SJSA1 (cell line): ENCODE measurements around the gene TMEM255B. TPM values are rescaled to one million over a fixed set of nuclear protein-coding genes. Genes with fewer than 3 reads are reported as not detected.

Experiments used
- DNase-seq, 2 experiments: peaks; one replicate each; pipeline ENCODE4 v3.0.0-alpha.2; 2015 to 2020; ENCODE audit warnings: low spot score in 2 of 2, low read depth in 1 of 2
- H3K27ac ChIP-seq: fragments of 250-450 bp; sonication (Bioruptor Pico); 2 replicates; pipeline ENCODE4 v1.5.1; 2020; ENCODE audit warnings: mild to moderate bottlenecking, moderate library complexity
- H3K27me3 ChIP-seq: fragments of 250-450 bp; sonication (Bioruptor Pico); replicated peaks from 2 replicates; pipeline ENCODE4 v1.5.1; 2020; ENCODE audit warnings: mild to moderate bottlenecking, moderate library complexity
- H3K36me3 ChIP-seq: fragments of 250-450 bp; sonication (Bioruptor Pico); 2 replicates; pipeline ENCODE4 v1.5.1; 2020; ENCODE audit warnings: mild to moderate bottlenecking
- H3K4me1 ChIP-seq: fragments of 250-450 bp; sonication (Bioruptor Pico); replicated peaks from 2 replicates; pipeline ENCODE4 v1.6.1; 2021; ENCODE audit warnings: mild to moderate bottlenecking
- H3K4me3 ChIP-seq: fragments of 250-450 bp; sonication (Bioruptor Pico); 2 replicates; pipeline ENCODE4 v1.5.1; 2020; ENCODE audit warnings: mild to moderate bottlenecking
- H3K9me3 ChIP-seq: fragments of 250-450 bp; sonication (Bioruptor Pico); replicated peaks from 2 replicates; pipeline ENCODE4 v1.5.1; 2020; ENCODE audit warnings: mild to moderate bottlenecking
- total RNA-seq: library from RNA; depleted of rRNA; stranded (reverse); fragments of >200 nt; shearing (Covaris generic); gene quantifications from 2 replicates; pipeline ENCODE4 v1.2.3, GENCODE V29; 2014

Gene TMEM255B
- total RNA-seq, 1 experiment from 2014 or later: 1.8 TPM

DNA sequence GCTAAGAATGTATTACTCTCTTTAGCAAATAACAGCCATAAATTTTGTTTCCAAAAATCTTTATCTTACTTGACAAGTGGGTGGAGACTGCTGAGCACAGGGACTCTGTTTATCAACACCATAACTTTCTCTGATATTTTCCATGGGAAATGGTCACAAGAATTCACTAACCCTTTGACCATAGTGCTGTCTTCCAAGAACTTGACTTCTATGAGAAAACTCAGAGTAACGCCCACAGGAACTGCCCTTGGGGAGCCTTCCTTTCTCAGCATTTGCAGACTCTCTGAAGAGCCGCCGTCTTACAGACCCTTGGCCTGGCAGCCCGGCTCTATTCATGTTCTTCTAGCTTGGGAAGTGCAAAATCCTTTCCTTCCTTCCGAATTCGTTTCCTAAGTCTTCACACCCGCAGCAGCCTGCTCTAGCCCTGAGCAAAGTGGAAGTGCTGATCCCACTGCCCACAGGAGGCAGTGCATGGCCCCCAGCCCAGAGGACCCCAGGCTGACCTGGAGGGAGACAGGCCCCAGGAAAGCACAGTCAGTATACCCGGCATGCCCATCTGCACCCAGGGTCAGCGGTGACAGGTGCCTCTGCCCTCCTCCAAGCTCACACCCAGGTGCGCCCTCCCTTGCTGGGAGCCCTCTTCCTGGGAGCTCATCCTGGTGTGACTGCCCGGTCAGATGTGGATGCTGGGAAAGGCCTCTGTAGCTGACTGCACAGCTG is 94.7 kb downstream of the TMEM255B start:
- H3K27ac ChIP-seq: no peak overlapping the region
- DNase-seq: peak in 1 of 2 experiments; percentile 27
- no peaks in the 10 kb centered on the region; the same call in 1 of the 2 replicates for H3K9me3 ChIP-seq
- H3K4me1 ChIP-seq: peaks cover 17% of the 10 kb centered on the region
- H3K4me3 ChIP-seq: no peak overlapping the region
- no peaks in the 10 kb centered on the region for H3K27me3 ChIP-seq
- H3K36me3 ChIP-seq: peaks cover 13% of the 10 kb centered on the region

DNA sequence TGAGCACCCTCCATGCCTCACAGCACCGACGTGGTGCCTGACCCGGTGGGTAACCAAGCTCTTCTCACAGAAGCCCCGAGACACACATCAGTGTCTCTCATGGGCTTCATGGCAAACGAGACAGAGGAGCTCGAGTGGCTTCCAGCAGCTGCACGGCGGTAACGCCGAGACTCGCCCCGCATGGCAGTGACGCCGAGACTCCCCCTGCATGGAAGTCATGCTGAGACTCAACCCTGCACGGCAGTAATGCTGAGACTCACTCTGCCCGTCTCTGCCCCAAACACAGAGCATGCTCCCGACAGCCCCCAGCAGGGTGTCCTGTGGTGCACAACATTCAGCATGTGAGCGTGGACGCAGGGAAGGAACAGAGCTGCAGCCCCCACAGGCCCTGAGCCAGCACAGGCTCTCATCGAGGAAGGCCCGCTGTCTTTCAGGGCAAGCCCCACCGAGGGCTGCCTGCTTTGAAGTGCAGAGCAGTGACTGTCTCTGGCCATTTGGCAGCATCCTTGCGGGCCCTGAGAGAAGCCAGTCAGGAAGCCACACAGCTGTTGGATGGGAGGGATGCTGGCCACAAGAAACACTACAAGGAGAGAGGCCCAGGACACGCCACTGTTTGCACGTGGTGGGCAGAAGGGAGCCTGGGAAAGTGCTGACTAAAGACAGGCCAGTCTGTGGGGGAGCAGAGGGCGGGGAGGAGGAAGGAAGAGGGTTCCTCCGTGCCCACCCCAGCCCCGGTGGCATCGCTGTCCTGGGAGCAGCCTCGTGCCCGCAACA is 95.4 kb downstream of the TMEM255B start:
- no peaks in the 10 kb centered on the region; the same call in 1 of the 2 replicates for H3K9me3 ChIP-seq
- no peak overlapping the region for H3K4me3 ChIP-seq
- H3K27ac ChIP-seq: no peak overlapping the region
- peaks cover 13% of the 10 kb centered on the region for H3K4me1 ChIP-seq
- peaks cover 13% of the 10 kb centered on the region for H3K36me3 ChIP-seq
- peak in 1 of 2 experiments; percentile 25 for DNase-seq
- no peaks in the 10 kb centered on the region for H3K27me3 ChIP-seq

DNA sequence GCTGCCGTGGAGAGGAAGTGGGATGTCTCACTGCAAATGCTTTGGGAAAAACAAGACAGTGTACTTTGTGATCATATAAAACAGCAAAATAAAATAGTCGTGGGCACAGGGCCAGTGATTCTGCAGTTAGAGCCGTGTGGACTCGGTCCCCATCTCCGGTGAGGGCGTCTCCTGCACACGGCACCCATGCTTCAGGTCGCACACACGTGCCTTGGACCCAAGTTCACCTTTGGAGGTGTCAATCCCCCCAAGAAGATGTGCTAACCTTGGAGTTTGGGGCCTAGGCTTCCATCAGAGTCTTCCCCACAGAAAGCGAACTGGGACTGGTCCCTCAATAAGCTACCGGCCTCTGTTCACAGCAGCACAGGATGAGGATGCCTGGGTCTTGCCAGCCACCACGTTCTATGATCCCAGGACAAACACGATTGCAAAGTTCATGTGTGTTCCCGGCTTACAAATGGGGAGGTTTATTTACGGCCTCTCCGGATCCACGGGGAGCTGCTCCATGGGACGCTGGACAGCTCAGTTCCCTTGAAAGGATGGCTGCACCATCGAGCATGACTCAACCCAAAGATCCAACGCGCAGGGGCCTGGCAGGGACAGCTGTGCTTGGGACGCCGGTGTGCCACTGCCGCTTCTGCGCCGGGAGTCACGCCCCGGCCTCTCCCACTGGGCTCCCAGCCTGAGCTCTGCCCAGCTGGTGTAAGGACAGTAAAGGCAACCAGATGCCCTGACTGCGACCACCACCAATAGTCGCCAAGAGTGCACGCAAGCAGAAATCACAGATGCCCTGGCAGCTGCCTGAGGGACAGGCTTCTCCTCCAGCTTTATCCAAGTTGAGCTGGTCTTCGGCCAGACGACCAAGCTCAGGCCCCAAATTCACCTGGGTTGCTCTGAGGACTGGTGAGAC is 96.2 kb downstream of the TMEM255B start:
- H3K27me3 ChIP-seq: no peaks in the 10 kb centered on the region
- DNase-seq: peak in 1 of 2 experiments; percentile 33
- no peak overlapping the region for H3K4me3 ChIP-seq
- peaks cover 13% of the 10 kb centered on the region for H3K36me3 ChIP-seq
- no peak overlapping the region for H3K27ac ChIP-seq
- H3K4me1 ChIP-seq: peaks cover 10% of the 10 kb centered on the region
- no peaks in the 10 kb centered on the region; the same call in 1 of the 2 replicates for H3K9me3 ChIP-seq

DNA sequence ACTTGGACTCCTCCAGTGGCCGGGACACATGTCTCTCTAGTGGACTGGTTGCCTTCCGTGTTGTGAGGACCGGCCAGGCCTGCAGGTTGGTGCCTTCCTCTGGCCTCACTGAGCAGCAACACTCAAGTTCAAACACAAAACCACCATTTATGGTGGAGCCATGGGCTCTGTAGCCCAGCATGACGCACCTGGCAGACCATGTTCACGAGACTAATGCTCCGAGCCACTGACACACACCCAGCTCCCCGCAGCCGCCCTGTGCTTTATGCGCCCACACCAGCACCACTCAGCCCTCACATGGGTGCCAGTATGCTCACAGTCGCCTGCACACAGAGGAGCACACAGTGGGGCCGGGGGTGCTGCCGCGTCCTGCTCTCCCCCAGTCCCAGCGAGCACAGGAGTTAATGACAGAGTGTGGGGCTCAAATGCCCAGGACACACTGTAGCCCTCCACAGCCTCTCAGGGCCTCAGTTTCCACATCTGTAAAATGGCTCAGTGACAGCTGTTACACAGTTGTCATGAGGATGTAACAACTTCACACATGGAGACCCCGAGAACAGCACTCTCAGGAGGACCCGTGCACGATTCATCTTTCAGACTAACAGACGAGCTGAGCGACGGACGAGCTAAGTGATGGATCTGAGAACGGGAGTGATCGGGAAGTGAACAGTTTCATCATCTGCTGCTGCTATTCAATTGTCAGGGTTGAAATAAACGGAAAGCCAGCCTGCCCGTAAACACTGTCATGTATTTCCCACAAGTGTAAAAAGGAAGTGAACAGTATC is 97.1 kb downstream of the TMEM255B start:
- Histone ChIP-seq H3K36me3 (peaks cover 8% of the 10 kb centered on the region), H3K9me3 (no peaks in the 10 kb centered on the region; the same call in 1 of the 2 replicates), H3K27ac (no peak overlapping the region), H3K4me1 (peaks cover 10% of the 10 kb centered on the region), H3K4me3 (no peak overlapping the region), H3K27me3 (no peaks in the 10 kb centered on the region)
- no peak for DNase-seq

DNA sequence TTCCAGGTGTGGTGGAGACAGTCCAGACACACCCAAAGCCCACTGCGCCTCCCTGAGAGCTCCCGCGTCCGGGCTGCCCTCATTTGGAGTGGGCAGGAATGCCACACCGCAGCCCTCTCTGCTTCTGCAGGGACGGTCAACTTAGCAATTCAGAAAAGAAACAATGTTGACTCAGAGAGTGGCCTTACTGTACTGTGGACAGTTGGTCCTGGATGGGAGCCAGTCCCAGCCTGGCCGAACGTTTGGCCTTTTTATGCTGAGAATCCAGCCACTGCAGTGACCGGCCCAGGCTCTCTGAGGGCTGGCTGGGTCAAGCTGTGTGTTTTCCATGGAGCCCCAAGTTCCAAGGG is 97.7 kb downstream of the TMEM255B start:
- Histone ChIP-seq H3K27ac (no peak overlapping the region), H3K9me3 (no peaks in the 10 kb centered on the region), H3K27me3 (no peaks in the 10 kb centered on the region), H3K4me3 (no peak overlapping the region), H3K36me3 (peaks cover 7% of the 10 kb centered on the region; the same call in 1 of the 2 replicates), H3K4me1 (peaks cover 10% of the 10 kb centered on the region)
- peak in 1 of 2 experiments; percentile 45 for DNase-seq

DNA sequence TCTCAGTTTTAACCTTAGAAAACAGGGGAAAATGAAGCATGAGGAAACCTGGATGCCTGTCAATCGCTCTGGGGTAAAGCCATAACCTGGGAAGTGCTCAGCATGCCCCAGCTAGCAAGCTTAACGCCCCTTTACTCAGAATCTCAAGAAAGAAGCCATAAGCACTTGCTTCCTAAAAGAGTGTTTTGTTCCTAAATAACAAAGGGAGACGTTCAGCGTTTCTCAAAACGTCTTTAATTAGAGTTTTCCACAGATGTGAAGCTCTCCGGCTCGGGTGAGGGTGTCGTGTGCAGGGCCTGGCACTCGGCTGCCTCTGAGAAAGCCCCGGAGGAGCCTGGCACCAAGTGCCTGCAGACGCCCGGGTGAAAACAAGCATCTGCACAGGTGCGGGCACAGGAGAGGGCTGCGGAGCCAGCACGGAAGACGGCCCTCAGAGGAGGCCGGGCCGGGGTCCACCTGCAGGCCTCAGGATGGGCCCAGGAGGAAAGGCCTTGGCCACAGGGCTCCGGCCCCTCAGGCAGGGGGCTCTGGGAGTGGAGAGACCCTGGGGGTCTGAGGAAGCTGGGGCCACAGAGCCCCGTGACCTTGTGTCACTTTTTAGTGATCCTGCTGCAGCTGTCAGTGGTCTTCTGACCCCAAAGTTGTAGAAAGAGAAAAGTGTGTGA is 98.6 kb downstream of the TMEM255B start:
- H3K9me3 ChIP-seq: no peaks in the 10 kb centered on the region
- H3K27ac ChIP-seq: no peak overlapping the region
- no peak overlapping the region for H3K4me3 ChIP-seq
- H3K4me1 ChIP-seq: peaks cover 10% of the 10 kb centered on the region
- H3K36me3 ChIP-seq: peaks cover 7% of the 10 kb centered on the region; the same call in 1 of the 2 replicates
- H3K27me3 ChIP-seq: no peaks in the 10 kb centered on the region
- no peak for DNase-seq

DNA sequence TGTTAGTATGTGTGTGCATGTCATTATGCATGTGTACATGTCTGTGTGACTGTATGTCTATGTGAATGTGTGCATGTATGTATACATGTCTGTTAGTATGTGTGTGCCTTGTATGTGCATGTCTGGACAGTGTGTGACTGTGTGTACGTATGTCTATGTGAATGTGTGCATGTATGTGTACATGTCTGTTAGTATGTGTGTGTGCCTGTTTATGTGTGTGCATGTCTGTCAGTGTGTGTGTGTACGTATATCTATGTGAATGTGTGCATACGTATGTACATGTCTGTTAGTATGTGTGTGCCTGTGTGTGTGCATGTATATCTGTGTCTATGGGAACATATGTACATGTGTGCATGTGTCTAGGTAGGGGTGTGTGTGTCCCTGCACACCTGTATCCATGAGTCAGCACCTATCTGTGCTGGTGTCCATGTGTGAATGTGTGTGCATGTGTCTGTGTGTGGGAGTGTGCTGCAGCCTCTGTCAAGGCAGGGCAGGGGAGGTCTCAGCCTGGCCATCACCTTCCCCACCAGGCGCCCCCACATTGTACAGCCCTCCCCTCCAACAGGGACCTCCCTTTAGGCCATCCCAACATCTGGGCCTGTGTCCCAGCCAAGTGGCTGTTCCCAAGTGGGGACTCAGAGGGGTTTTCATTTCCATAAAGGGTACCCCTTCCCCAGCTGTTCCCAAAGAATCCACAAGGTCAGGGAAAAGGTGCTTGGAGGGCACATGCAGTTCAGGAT is 100.5 kb downstream of the TMEM255B start:
- H3K36me3 ChIP-seq: peaks cover 7% of the 10 kb centered on the region
- peaks cover 19% of the 10 kb centered on the region for H3K4me1 ChIP-seq
- DNase-seq: no peak
- no peaks in the 10 kb centered on the region; the same call in 1 of the 2 replicates for H3K9me3 ChIP-seq
- no peak overlapping the region for H3K4me3 ChIP-seq
- no peaks in the 10 kb centered on the region for H3K27me3 ChIP-seq
- H3K27ac ChIP-seq: no peak overlapping the region

DNA sequence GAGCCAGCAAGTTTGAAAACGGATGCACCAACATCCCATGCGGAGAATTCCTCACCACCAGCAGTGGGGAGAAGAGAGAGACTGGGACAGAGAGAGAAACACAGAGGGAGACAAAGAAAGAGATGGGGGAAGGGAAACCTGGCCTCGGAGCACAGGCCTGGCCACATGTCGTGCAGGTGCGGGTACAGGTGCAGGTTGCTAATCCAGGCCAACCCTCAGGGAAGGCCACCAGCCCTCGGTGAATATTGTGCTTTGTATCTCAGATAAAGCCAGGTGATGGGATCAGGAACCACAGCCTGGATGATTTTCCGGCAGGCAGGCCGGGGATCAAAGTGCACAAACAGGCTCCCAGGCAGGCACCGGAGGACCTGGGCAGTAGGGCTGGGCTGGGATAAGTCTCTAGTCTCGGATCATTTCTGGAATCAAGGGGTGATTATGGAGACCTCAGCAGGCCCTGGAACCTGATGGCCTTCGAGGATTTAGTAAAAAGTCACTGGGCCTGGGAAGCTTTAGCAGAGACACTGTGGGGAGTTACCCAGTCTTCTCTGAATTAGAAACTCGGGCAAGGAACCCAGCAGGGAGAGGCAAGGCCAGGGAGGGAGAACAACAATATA is 101.1 kb downstream of the TMEM255B start:
- Histone ChIP-seq H3K4me3 (no peak overlapping the region), H3K36me3 (peaks cover 7% of the 10 kb centered on the region), H3K27me3 (no peaks in the 10 kb centered on the region), H3K9me3 (no peaks in the 10 kb centered on the region; the same call in 1 of the 2 replicates), H3K4me1 (peaks cover 19% of the 10 kb centered on the region), H3K27ac (no peak overlapping the region)
- no peak for DNase-seq

DNA sequence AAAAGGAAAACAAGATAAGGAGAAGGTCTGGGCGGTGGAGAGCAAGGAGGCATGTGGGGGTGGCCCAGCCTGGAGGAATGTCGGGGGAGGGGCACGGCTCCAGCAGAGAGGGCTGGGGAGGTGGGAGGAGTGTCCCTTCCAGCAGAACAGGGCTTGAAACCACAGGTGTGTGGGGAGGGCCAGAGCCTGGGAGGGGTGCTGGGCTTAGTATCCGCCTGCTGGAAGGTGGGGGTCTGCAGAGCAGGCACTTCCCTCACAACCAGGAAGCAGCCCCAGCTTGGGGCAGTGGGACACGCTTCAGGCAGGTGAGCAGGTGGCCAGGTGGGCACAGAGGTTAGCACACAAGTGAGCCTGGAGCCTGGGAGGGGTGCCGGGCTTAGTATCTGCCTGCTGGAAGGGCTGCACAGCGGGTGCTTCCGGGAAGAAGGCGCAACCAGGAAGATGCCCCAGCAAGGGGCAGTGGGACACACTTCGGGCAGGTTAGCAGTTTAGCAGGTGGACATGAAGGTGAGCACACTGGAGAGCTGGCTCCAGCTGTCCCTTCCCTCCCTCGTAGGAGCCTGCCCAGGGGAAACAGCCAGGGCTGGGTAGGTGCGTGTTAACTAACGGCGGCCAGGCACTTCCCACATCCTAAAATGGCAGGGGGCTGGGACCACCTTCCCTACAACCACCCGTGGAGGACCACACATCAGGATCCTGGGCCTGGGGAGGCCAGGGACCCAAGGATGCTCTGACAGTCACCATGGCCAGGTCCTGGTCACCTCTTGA is 101.8 kb downstream of the TMEM255B start:
- H3K4me3 ChIP-seq: no peak overlapping the region
- H3K4me1 ChIP-seq: peaks cover 19% of the 10 kb centered on the region
- DNase-seq: peak in 1 of 2 experiments; percentile 42
- H3K9me3 ChIP-seq: no peaks in the 10 kb centered on the region; the same call in 1 of the 2 replicates
- H3K27me3 ChIP-seq: no peaks in the 10 kb centered on the region
- peaks cover 7% of the 10 kb centered on the region for H3K36me3 ChIP-seq
- no peak overlapping the region for H3K27ac ChIP-seq

DNA sequence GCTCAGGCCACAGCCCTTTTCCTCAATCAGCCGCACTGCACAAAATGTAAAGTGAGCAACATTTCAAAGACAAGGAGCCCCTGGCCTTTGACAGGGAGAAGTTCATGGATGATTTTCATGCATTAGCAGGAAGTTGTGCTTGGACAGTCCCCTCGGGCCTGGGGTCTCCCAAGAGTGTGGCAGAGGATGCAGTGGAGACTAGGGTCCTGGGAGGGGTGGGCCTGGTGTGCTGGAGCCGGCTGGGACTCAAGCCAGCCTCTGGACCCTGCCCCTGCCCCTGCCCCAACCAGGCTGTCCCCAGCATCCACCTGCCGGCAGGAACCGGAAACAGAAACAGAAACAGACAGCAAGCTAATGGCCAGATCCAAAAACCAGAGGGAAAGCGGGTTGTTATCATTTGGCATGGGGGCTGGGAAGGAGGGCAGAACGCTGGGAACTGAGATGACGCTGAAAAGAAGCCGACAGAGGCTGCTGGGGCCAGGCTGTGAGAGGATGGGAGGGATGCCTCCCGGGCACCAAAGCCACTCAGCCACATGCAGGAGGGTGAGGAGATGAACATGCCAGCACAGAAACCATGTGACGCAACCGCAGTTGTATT is 102.5 kb downstream of the TMEM255B start:
- Histone ChIP-seq H3K27ac (no peak overlapping the region), H3K4me1 (peaks cover 14% of the 10 kb centered on the region), H3K36me3 (peaks cover 1% of the 10 kb centered on the region), H3K9me3 (no peaks in the 10 kb centered on the region; the same call in 1 of the 2 replicates), H3K4me3 (no peak overlapping the region), H3K27me3 (no peaks in the 10 kb centered on the region)
- no peak for DNase-seq
